PFSK-1 (cell line): Measurements from ENCODE around the gene SDHAF2.

ENCODE experiments used
- FOXP2 ChIP-seq: optimal IDR thresholded peaks from 2 replicates; pipeline ENCODE3; 2011; ENCODE audit warnings: borderline replicate concordance, control low read depth, inconsistent platforms; ENCODE audit not compliant: insufficient read depth; ENCODE audit errors: extremely low read length, extremely low read depth
- POLR2AphosphoS5 ChIP-seq: IDR thresholded peaks from 2 replicates; pipeline ENCODE4 v1.6.1; 2012; ENCODE audit warnings: low read depth, mild to moderate bottlenecking, control low read depth, low read length, moderate library complexity
- REST ChIP-seq, 2 experiments: IDR thresholded peaks; 2 replicates each; pipeline versions ENCODE4 v1.6.1 to v1.8.0; 2011 to 2012; ENCODE audit warnings: low read depth in 2 of 2, low read length in 2 of 2, control low read depth in 1 of 2, inconsistent platforms in 1 of 2, mild to moderate bottlenecking in 1 of 2, moderate library complexity in 1 of 2; ENCODE audit not compliant: insufficient read depth in 1 of 2
- TAF1 ChIP-seq: IDR thresholded peaks from 2 replicates; pipeline ENCODE4 v1.6.1; 2012; ENCODE audit warnings: low read length, control low read depth, borderline replicate concordance; ENCODE audit not compliant: insufficient read depth

GRCh38 chr11:61384271-61385242 lies 45.4 kb upstream of the SDHAF2 start:
- no peak for TF ChIP-seq TAF1
- no peak for TF ChIP-seq REST (IDR thresholded peaks at IDR 0.05; ENCODE audit: insufficient read depth in 1 of 2, low read depth in 2 of 2, low read length in 2 of 2)
- no peak for TF ChIP-seq POLR2AphosphoS5
- no peak for TF ChIP-seq FOXP2
